GM23338 (cell line): ENCODE measurements around the gene PNPLA8. TPM values are rescaled to one million over a fixed set of nuclear protein-coding genes. Genes with fewer than 3 reads are reported as not detected.

Experiments used
- ATAC-seq: fragments of 200-7000 bp; cut with Tn5 transposase; 3 replicates; pipeline ENCODE4 v1.9.1; 2020
- DNase-seq: peaks from one replicate; pipeline ENCODE4 v3.0.0-alpha.2; 2015; ENCODE audit warnings: low spot score
- H2AFZ ChIP-seq: fragments of 200-600 bp; sonication (generic); 2 replicates; pipeline ENCODE4 v1.8.0; 2016; ENCODE audit warnings: antibody characterized with exemption, mild to moderate bottlenecking, moderate library complexity
- H3F3A ChIP-seq: fragments of 200-600 bp; sonication (generic); replicated peaks from 2 replicates; pipeline ENCODE4 v1.8.0; 2017; ENCODE audit warnings: antibody characterized with exemption, mixed run types, low read depth
- H3K27ac ChIP-seq: fragments of 200-600 bp; sonication (generic); 2 replicates; pipeline ENCODE4 v1.6.1; 2016; ENCODE audit warnings: low read depth
- H3K27me3 ChIP-seq: fragments of 200-600 bp; sonication (generic); 2 replicates; pipeline ENCODE4 v1.8.0; 2016; ENCODE audit warnings: mild to moderate bottlenecking, mixed run types, moderate library complexity; ENCODE audit not compliant: insufficient read depth
- H3K36me3 ChIP-seq: fragments of 200-600 bp; sonication (generic); 2 replicates; pipeline ENCODE4 v1.8.0; 2016; ENCODE audit warnings: mild to moderate bottlenecking; ENCODE audit not compliant: insufficient read depth
- H3K4me1 ChIP-seq: fragments of 200-600 bp; sonication (generic); 2 replicates; pipeline ENCODE4 v1.8.0; 2016; ENCODE audit warnings: mild to moderate bottlenecking, moderate library complexity; ENCODE audit not compliant: insufficient read depth
- H3K4me2 ChIP-seq: fragments of 200-600 bp; sonication (generic); 2 replicates; pipeline ENCODE4 v1.7.1; 2017; ENCODE audit warnings: mixed run types
- H3K4me3 ChIP-seq: fragments of 200-600 bp; sonication (generic); 2 replicates; pipeline ENCODE4 v1.6.1; 2016; ENCODE audit warnings: mixed run types
- H3K79me2 ChIP-seq: fragments of 200-600 bp; sonication (generic); replicated peaks from 2 replicates; pipeline ENCODE4 v1.8.0; 2017; ENCODE audit warnings: mild to moderate bottlenecking; ENCODE audit not compliant: insufficient read depth
- H3K9me2 ChIP-seq: fragments of 200-600 bp; sonication (generic); 2 replicates; pipeline ENCODE4 v1.8.0; 2017; ENCODE audit not compliant: insufficient read depth
- H4K20me1 ChIP-seq: fragments of 200-600 bp; sonication (generic); replicated peaks from 2 replicates; pipeline ENCODE4 v1.8.0; 2017; ENCODE audit warnings: mild to moderate bottlenecking; ENCODE audit not compliant: insufficient read depth
- H3K27ac Mint-ChIP-seq: 2 replicates; pipeline ENCODE4 v1.8.0; 2020; ENCODE audit warnings: inconsistent platforms, mild to moderate bottlenecking, moderate library complexity, mixed read lengths
- H3K27me3 Mint-ChIP-seq: 3 replicates; pipeline ENCODE4 v1.8.0; 2022; ENCODE audit warnings: low read depth, mild to moderate bottlenecking, moderate library complexity, mixed read lengths, inconsistent platforms; ENCODE audit not compliant: insufficient read depth, poor library complexity
- H3K36me3 Mint-ChIP-seq: 3 replicates; pipeline ENCODE4 v1.8.0; 2021; ENCODE audit warnings: low read depth, mild to moderate bottlenecking, inconsistent platforms, moderate library complexity, mixed read lengths
- H3K4me1 Mint-ChIP-seq: 3 replicates; pipeline ENCODE4 v1.8.0; 2020; ENCODE audit warnings: mild to moderate bottlenecking, inconsistent platforms, mixed read lengths
- H3K4me3 Mint-ChIP-seq: 3 replicates; pipeline ENCODE4 v1.8.0; 2021; ENCODE audit warnings: moderate library complexity, mild to moderate bottlenecking, inconsistent platforms, mixed read lengths
- H3K9me3 Mint-ChIP-seq: 3 replicates; pipeline ENCODE4 v1.8.0; 2020; ENCODE audit warnings: moderate library complexity, mild to moderate bottlenecking, inconsistent platforms, mixed read lengths
- CTCF ChIP-seq, 2 experiments: fragments of 200-600 bp in 1 of 2; sonication (generic) in 1 of 2; conservative IDR thresholded peaks; 2 replicates each; pipeline versions ENCODE4 v1.5.1 to v1.6.1; 2016 to 2017; ENCODE audit warnings: antibody characterized with exemption in 2 of 2, low read depth in 2 of 2, mild to moderate bottlenecking in 2 of 2, moderate library complexity in 1 of 2
- ETS1 ChIP-seq: IDR thresholded peaks from 2 replicates; pipeline ENCODE4 v1.6.1; 2016; ENCODE audit warnings: antibody characterized with exemption
- EZH2 ChIP-seq: fragments of 200-600 bp; sonication (generic); IDR thresholded peaks from one replicate; pipeline ENCODE4 v1.8.0; 2017; ENCODE audit warnings: antibody characterized with exemption, mild to moderate bottlenecking, low read depth; ENCODE audit not compliant: unreplicated experiment
- EZH2phosphoT487 ChIP-seq: fragments of 200-600 bp; sonication (generic); IDR thresholded peaks from one replicate; pipeline ENCODE4 v1.8.1; 2018; ENCODE audit warnings: antibody characterized with exemption; ENCODE audit not compliant: unreplicated experiment
- NANOG ChIP-seq: IDR thresholded peaks from 2 replicates; pipeline ENCODE4 v1.6.1; 2016; ENCODE audit warnings: antibody characterized with exemption, borderline replicate concordance
- POLR2AphosphoS5 ChIP-seq: IDR thresholded peaks from 2 replicates; pipeline ENCODE4 v1.6.1; 2016; ENCODE audit warnings: antibody characterized with exemption, low read depth
- STAT1 ChIP-seq: IDR thresholded peaks from one replicate; pipeline ENCODE4 v1.6.1; 2016; ENCODE audit warnings: antibody characterized with exemption; ENCODE audit not compliant: unreplicated experiment
- polyA plus RNA-seq: library from polyadenylated mRNA; unstranded; fragments of >200 nt; fragmentation: Nextera tagmentation; extraction: Ambion mirVana; gene quantifications from 2 replicates; pipeline ENCODE4 v1.2.1, GENCODE V29; 2016
- total RNA-seq: library from RNA; depleted of rRNA; stranded (reverse); fragments of >200 nt; shearing (Covaris generic); gene quantifications from 2 replicates; pipeline ENCODE4 v1.2.3, GENCODE V29; 2014

The PNPLA8 gene
- total and polyA plus RNA-seq, 2 experiments from 2014 or later: 12.5 to 13.6 TPM

- Histone ChIP-seq H2AFZ (peak overlapping the region; percentile 30; the same call in 1 of the 2 replicates), H3K27ac (peak overlapping the region; percentile 93), H3K4me3 (peak overlapping the region; percentile 66), H3F3A (no peaks in the 10 kb centered on the region), H4K20me1 (0 out of 2 replicates have a peak, but pooled peaks cover 9% of the 10 kb centered on the region), H3K4me2 (peak overlapping the region; percentile 89), H3K9me2 (no peaks in the 10 kb centered on the region), H3K79me2 (peaks cover 74% of the 10 kb centered on the region), H3K27me3 (no peaks in the 10 kb centered on the region), H3K36me3 (peaks cover 12% of the 10 kb centered on the region), H3K4me1 (peaks cover 20% of the 10 kb centered on the region)
- no peaks in the 10 kb centered on the region; the same call in 2 of the 3 replicates for H3K9me3 Mint-ChIP-seq
- TF ChIP-seq POLR2AphosphoS5: no peak
- no peak for TF ChIP-seq EZH2phosphoT487
- no peak for TF ChIP-seq EZH2
- TF ChIP-seq NANOG: no peak
- no peak for TF ChIP-seq STAT1
- no peak for TF ChIP-seq CTCF (conservative IDR thresholded peaks at IDR 0.05; ENCODE audit: low read depth in 2 of 2)
- TF ChIP-seq ETS1: no peak
- DNase-seq (no peak), ATAC-seq (no peak)
- peaks cover 32% of the 10 kb centered on the region; the same call in 2 of the 3 replicates for H3K36me3 Mint-ChIP-seq
- peak overlapping the region; percentile 94 for H3K4me3 Mint-ChIP-seq
- H3K27ac Mint-ChIP-seq: peak overlapping the region; percentile 98
- H3K4me1 Mint-ChIP-seq: peaks cover 19% of the 10 kb centered on the region; the same call in 2 of the 3 replicates
- H3K27me3 Mint-ChIP-seq: peaks cover 4% of the 10 kb centered on the region
These were observed 43.0 kb upstream of the PNPLA8 start for GRCh38 chr7:108568801-108569380.

GRCh38 chr7:108565987-108566386, 40.1 kb upstream of the PNPLA8 start:
- H3K4me3 Mint-ChIP-seq: no peak overlapping the region
- ATAC-seq (no peak), DNase-seq (no peak)
- H3K27me3 ChIP-seq: no peaks in the 10 kb centered on the region
- peaks cover 5% of the 10 kb centered on the region for H3K27me3 Mint-ChIP-seq
- H2AFZ ChIP-seq: no peak overlapping the region
- H3K4me1 Mint-ChIP-seq: peaks cover 11% of the 10 kb centered on the region; the same call in 2 of the 3 replicates
- no peaks in the 10 kb centered on the region; the same call in 2 of the 3 replicates for H3K9me3 Mint-ChIP-seq
- peaks cover 46% of the 10 kb centered on the region for H3K79me2 ChIP-seq
- H3K36me3 ChIP-seq: no peaks in the 10 kb centered on the region; the same call in 1 of the 2 replicates
- H3F3A ChIP-seq: no peaks in the 10 kb centered on the region
- 0 out of 2 replicates have a peak, but pooled peaks cover 4% of the 10 kb centered on the region for H4K20me1 ChIP-seq
- no peak overlapping the region for H3K27ac Mint-ChIP-seq
- peaks cover 20% of the 10 kb centered on the region for H3K4me1 ChIP-seq
- H3K9me2 ChIP-seq: no peaks in the 10 kb centered on the region
- no peak overlapping the region for H3K4me2 ChIP-seq
- H3K4me3 ChIP-seq: no peak overlapping the region
- no peak overlapping the region for H3K27ac ChIP-seq
- peaks cover 26% of the 10 kb centered on the region; the same call in 2 of the 3 replicates for H3K36me3 Mint-ChIP-seq
- TF ChIP-seq ETS1 (no peak), NANOG (no peak), EZH2 (no peak)
